ENCODE measurements around the gene SORT1.

GRCh38 chr1:109350182-109350581 lies 47.5 kb downstream of the SORT1 start:
- TF ChIP-seq CTCF (IDR thresholded peaks at IDR 0.05; ENCODE audit: low read depth, low read length, missing input control) (no peak), REST (IDR thresholded peaks at IDR 0.05) (no peak), RAD21 (IDR thresholded peaks at IDR 0.05) (no peak), TAF1 (conservative IDR thresholded peaks at IDR 0.05) (no peak), MAX (IDR thresholded peaks at IDR 0.05) (no peak)

All from liver (tissue), 3 donors.